DMS 273 treated with DMSO at 0.1 percent for 48 hours (cell line): Measurements from ENCODE around the gene AASDH.

Source experiments
- DNase-seq: peaks from one replicate; lab custom pipeline; 2025; lab: John Stamatoyannopoulos, UW

The AASDH gene

GRCh38 chr4:56387023-56388001, at the start of gene AASDH:
TSS of gene AASDH (minus strand) at chr4:56387491. CDS start at chr4:56384299, 3,192 bp downstream.
- DNase-seq = peak; percentile 81

GRCh38 chr4:56435140-56435926, 48.0 kb upstream of the AASDH start, which contains the start of gene PPAT:
TSS of gene PPAT (minus strand) at chr4:56435615. CDS start at chr4:56435477, 138 bp downstream.
- DNase-seq = peak; percentile 86

- peak; percentile 30 for DNase-seq
Observed at GRCh38 chr4:56434599-56435139, 47.4 kb upstream of the AASDH start.

- no peak for DNase-seq
Observed at GRCh38 chr4:56433280-56433679, 46.0 kb upstream of the AASDH start.

- no peak for DNase-seq
Observed at GRCh38 chr4:56430203-56430602, 42.9 kb upstream of the AASDH start.

GRCh38 chr4:56427179-56427578, 39.9 kb upstream of the AASDH start:
- no peak for DNase-seq

- no peak for DNase-seq
Observed at GRCh38 chr4:56426273-56426672, 39.0 kb upstream of the AASDH start.

- DNase-seq = no peak
Observed at GRCh38 chr4:56425518-56425917, 38.2 kb upstream of the AASDH start.

GRCh38 chr4:56424697-56425514, 37.6 kb upstream of the AASDH start:
- DNase-seq = peak; percentile 0

GRCh38 chr4:56424176-56424575, 36.9 kb upstream of the AASDH start:
- no peak for DNase-seq

GRCh38 chr4:56417396-56417795, 30.1 kb upstream of the AASDH start:
- no peak for DNase-seq

- DNase-seq = no peak
Observed at GRCh38 chr4:56416349-56416748, 29.1 kb upstream of the AASDH start.

- no peak for DNase-seq
Observed at GRCh38 chr4:56414135-56414670, 26.9 kb upstream of the AASDH start.

- peak; percentile 30 for DNase-seq
Observed at GRCh38 chr4:56410247-56411062, 23.2 kb upstream of the AASDH start.

- DNase-seq = no peak
Observed at GRCh38 chr4:56409511-56410090, 22.3 kb upstream of the AASDH start.

GRCh38 chr4:56408978-56409377, 21.7 kb upstream of the AASDH start:
- DNase-seq = no peak

- no peak for DNase-seq
Observed at GRCh38 chr4:56406151-56406550, 18.9 kb upstream of the AASDH start.

- DNase-seq = no peak
Observed at GRCh38 chr4:56405016-56405415, 17.7 kb upstream of the AASDH start.

GRCh38 chr4:56400560-56400959, 13.3 kb upstream of the AASDH start:
- DNase-seq = no peak

GRCh38 chr4:56391270-56391669, 4.0 kb upstream of the AASDH start:
- DNase-seq = no peak
